Measurements from ENCODE around the gene HIPK1.

The HIPK1 gene

DNA sequence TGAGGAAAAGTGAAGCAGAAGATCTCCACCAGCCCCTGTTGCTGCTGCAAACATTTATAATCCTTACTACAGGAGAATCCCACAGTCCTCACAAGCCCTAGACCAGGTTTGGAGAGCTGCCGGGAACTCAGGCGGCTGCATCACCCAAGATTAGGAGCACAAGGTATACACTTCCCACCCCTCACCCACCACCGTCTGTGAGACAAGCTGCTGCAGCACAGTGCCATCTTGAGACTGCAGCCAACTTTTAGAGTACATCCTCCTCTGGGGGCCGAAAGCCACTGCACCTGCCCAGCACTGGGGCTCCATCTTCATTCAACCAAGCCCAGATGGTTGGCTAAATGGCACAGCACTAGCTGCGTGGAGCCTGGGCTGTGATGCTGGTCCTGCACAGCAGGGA, 63.9 kb downstream of the HIPK1 start:
- in situ Hi-C loops (cut with MboI; ENCODE audit: low pct_unique_long_range_greater_than_20kb, low sequenced_read_pairs, unreplicated experiment), result no loop called here
- no peak for DNase-seq (ENCODE audit: low spot score)
- TF ChIP-seq, protein P1, sequence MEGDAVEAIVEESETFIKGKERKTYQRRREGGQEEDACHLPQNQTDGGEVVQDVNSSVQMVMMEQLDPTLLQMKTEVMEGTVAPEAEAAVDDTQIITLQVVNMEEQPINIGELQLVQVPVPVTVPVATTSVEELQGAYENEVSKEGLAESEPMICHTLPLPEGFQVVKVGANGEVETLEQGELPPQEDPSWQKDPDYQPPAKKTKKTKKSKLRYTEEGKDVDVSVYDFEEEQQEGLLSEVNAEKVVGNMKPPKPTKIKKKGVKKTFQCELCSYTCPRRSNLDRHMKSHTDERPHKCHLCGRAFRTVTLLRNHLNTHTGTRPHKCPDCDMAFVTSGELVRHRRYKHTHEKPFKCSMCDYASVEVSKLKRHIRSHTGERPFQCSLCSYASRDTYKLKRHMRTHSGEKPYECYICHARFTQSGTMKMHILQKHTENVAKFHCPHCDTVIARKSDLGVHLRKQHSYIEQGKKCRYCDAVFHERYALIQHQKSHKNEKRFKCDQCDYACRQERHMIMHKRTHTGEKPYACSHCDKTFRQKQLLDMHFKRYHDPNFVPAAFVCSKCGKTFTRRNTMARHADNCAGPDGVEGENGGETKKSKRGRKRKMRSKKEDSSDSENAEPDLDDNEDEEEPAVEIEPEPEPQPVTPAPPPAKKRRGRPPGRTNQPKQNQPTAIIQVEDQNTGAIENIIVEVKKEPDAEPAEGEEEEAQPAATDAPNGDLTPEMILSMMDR (IDR thresholded peaks at IDR 0.05; ENCODE audit: extremely low read depth, insufficient read depth, missing control alignments), result no peak

DNA sequence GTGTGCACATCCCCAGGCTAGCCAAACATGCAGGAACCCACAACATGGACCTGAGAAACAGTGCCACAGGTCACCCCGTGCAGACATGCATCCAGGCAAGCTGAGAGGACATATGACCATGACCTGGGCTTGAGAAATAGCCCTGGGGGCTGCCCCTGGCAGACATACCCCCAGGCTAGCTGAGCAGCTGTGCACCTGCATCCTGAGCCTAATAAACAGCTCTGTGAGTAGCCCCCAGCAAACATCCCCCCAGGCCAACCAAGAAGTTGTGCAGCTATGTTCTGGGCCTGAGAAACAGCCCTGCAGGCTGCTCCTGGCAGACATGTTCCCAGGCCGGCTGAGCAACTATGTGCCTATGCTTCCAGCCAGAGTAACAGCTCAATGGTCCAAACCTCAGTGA, 64.6 kb downstream of the HIPK1 start:
- TF ChIP-seq, protein P1 (IDR thresholded peaks at IDR 0.05; ENCODE audit: extremely low read depth, insufficient read depth, missing control alignments), result no peak
- DNase-seq (ENCODE audit: low spot score), result no peak
- in situ Hi-C loops (cut with MboI; ENCODE audit: low pct_unique_long_range_greater_than_20kb, low sequenced_read_pairs, unreplicated experiment), result no loop called here

DNA sequence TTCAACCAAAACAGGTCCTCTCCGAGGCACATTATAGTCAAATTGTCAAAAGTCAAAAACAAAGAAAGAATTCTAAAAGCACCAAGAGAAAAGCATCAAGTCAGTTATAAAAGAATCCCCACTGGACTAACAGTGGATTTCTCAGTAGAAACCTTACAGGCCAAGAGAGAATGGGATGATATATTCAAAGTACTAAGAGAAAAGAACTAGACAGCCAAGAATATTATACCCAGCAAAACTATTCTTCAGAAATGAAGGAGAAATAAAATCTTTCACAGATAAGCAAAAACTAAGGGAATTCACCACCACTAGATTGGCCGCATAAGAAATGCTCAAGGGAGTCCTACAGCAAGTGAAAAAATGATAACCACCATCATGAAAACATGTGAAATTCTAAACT, 66.3 kb downstream of the HIPK1 start:
- TF ChIP-seq, protein P1 (IDR thresholded peaks at IDR 0.05; ENCODE audit: extremely low read depth, insufficient read depth, missing control alignments), result no peak
- in situ Hi-C loops (cut with MboI; ENCODE audit: low pct_unique_long_range_greater_than_20kb, low sequenced_read_pairs, unreplicated experiment), result no loop called here
- no peak for DNase-seq (ENCODE audit: low spot score)

DNA sequence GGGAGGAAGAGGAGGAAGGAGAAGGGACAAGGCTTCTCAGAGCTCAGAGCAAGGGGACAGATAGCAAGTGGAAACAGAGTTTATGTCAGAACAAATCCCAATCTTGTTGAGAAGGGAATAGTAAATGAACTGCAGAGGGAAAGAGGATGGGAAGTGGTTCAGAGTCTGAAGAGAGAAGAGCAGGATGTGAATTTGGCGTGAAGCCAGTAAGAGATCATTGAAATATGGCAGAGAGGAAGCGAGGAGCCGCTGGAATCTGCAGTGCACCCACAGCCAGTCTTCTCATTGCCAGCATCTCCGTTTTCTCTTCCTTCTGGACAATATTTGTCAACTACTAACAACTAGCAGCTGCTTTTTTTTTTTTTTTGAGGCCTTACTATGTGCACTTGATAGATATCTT, 69.2 kb downstream of the HIPK1 start:
- no peak for DNase-seq (ENCODE audit: low spot score)
- in situ Hi-C loops (cut with MboI; ENCODE audit: low pct_unique_long_range_greater_than_20kb, low sequenced_read_pairs, unreplicated experiment), result no loop called here
- TF ChIP-seq, protein P1 (IDR thresholded peaks at IDR 0.05; ENCODE audit: extremely low read depth, insufficient read depth, missing control alignments), result no peak

DNA sequence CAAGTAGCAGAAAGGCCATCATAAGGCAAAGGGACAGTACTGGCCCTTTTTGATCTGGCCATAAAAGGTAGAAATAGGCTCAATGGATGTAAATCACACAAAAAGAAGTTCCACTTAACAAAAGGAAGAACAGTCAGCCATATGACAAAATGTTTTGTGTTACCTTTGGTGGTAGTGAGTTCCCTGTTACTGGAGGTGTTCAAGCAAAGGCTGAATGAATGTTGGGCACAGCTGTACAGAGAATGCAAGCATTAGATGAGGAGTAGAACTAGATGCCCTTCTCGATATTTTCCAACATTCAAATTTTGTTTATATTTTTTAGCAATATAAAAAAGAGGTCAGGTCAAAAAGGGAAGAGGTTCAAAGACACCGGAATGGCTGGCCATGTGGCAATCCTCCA, 70.1 kb downstream of the HIPK1 start:
- TF ChIP-seq, protein P1 (IDR thresholded peaks at IDR 0.05; ENCODE audit: extremely low read depth, insufficient read depth, missing control alignments), result no peak
- no peak for DNase-seq (ENCODE audit: low spot score)
- in situ Hi-C loops (cut with MboI; ENCODE audit: low pct_unique_long_range_greater_than_20kb, low sequenced_read_pairs, unreplicated experiment), result no loop called here

DNA sequence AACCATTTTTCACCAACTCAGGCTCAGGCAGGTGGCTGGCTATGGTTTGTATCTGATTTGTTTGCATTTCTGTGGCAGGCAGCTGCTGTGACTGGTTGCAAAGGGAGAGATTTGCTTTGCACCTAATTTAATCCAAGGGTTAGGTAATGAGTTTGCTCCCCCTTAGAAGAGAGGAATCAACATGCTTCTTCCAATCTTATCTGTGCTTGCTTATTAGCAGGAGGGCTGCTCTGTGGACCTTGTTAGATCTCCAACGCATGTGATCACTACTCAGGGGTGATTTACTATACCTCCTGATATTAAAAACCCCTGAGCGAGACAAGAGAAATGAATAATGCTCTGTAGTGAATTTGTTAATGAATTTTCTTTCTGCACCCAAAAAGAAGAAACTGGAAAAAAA, 70.7 kb downstream of the HIPK1 start:
- in situ Hi-C loops (cut with MboI; ENCODE audit: low pct_unique_long_range_greater_than_20kb, low sequenced_read_pairs, unreplicated experiment), result no loop called here
- DNase-seq (ENCODE audit: low spot score), result no peak
- TF ChIP-seq, protein P1 (IDR thresholded peaks at IDR 0.05; ENCODE audit: extremely low read depth, insufficient read depth, missing control alignments), result no peak

DNA sequence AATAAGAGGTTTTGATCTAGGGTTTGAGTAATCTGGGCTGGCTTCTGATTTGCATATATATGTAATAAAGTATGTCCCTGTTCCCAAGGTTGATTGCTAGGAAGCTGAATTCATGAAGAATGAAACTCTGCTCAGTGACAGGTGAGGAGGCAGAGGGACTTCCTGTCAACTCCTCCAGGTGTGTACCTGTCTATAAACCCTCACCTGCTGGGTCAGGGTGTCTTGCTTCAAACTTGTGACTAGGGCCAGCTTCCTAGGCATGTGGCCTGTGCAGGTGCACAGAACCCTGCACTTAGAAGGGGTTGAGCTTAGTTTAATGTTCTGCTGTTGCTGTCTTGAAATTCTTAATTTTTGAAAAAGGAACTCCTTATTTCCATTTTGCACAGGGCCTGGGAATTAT, 71.3 kb downstream of the HIPK1 start:
- TF ChIP-seq, protein P1 (IDR thresholded peaks at IDR 0.05; ENCODE audit: extremely low read depth, insufficient read depth, missing control alignments), result no peak
- in situ Hi-C loops (cut with MboI; ENCODE audit: low pct_unique_long_range_greater_than_20kb, low sequenced_read_pairs, unreplicated experiment), result no loop called here
- no peak for DNase-seq (ENCODE audit: low spot score)
